ENCODE measurements around the gene PPT1. TPM values are rescaled to one million over a fixed set of nuclear protein-coding genes. Genes with fewer than 3 reads are reported as not detected.

PPT1 gene
- total and polyA plus RNA-seq, 4 donors, result 73.2 to 152 (median 125) TPM

DNA sequence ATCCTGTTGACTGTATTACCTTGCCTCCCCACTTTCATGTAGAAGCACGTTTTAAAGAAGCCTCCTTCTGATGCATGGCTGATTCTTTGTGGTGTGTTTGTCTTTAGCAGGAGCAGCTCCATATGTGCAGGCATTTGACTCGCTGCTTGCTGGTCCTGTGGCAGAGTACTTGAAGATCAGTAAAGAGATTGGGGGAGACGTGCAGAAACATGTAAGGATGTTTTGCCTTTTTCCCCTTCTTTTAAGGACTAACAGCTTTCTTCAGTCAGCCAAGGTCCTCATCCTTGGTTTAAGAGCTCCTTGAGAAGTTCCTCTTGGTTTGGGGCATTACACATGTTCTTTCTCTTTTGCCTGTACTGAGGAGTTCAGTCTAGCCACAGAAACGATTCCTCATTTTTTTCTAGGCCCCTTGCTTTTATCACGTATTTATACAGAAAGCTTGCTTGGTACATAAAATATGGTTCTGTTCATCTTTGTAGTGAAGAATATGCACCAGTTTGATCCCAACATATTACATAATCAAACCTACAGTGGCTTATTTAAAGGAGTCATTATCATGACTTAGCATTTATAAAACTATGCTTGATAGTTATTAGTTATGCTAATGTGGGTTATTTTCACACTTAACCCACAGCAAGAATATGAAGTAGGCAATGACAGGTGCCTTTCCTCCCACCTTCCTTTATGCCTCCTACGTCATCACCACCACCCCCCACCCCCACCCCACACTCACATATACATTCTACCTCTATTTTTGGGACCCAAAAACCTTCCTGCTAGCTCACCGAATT lies 36.9 kb downstream of the PPT1 start:
- 19 to 35% methylated on average over 7 of the region's 7 CpGs for WGBS, 2 donors
- Histone ChIP-seq H3K4me3 (no peak overlapping the region), H3K9me3 (ENCODE audit: control insufficient read depth in 4 of 4, insufficient read depth in 3 of 4, low read length in 3 of 4) (no peaks in the 10 kb centered on the region), H3K27ac (ENCODE audit: low read depth in 1 of 2, low read length in 1 of 2) (peak overlapping the region in 1 of 2 donors; percentile 87), H3K27me3 (ENCODE audit: control insufficient read depth in 3 of 3, insufficient read depth in 3 of 3, low read length in 2 of 3) (no peaks in the 10 kb centered on the region), H3K9ac (ENCODE audit: insufficient read depth in 1 of 2, low read length in 2 of 2) (no peak overlapping the region), H3K36me3 (ENCODE audit: control insufficient read depth in 4 of 4, insufficient read depth in 4 of 4, low read length in 4 of 4) (peaks cover 26 to 33% (median 31%) of the 10 kb centered on the region in 4 donors), H3K4me1 (ENCODE audit: control insufficient read depth in 5 of 5, insufficient read depth in 5 of 5, low read length in 5 of 5) (peaks cover 0 to 35% (median 3%) of the 10 kb centered on the region in 5 donors)
- ATAC-seq (ENCODE audit: insufficient read depth, low FRiP score) (no peak), DNase-seq (no peak)
- TF ChIP-seq, protein P1, sequence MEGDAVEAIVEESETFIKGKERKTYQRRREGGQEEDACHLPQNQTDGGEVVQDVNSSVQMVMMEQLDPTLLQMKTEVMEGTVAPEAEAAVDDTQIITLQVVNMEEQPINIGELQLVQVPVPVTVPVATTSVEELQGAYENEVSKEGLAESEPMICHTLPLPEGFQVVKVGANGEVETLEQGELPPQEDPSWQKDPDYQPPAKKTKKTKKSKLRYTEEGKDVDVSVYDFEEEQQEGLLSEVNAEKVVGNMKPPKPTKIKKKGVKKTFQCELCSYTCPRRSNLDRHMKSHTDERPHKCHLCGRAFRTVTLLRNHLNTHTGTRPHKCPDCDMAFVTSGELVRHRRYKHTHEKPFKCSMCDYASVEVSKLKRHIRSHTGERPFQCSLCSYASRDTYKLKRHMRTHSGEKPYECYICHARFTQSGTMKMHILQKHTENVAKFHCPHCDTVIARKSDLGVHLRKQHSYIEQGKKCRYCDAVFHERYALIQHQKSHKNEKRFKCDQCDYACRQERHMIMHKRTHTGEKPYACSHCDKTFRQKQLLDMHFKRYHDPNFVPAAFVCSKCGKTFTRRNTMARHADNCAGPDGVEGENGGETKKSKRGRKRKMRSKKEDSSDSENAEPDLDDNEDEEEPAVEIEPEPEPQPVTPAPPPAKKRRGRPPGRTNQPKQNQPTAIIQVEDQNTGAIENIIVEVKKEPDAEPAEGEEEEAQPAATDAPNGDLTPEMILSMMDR (IDR thresholded peaks at IDR 0.05; ENCODE audit: control extremely low read depth, extremely low read depth), result no peak

- TF ChIP-seq, protein P1 (IDR thresholded peaks at IDR 0.05; ENCODE audit: control extremely low read depth, extremely low read depth), result no peak
- no peaks in the 10 kb centered on the region for H3K9me3 ChIP-seq (ENCODE audit: control insufficient read depth in 4 of 4, insufficient read depth in 3 of 4, low read length in 3 of 4)
- 8 to 22% methylated on average over 4 of the region's 4 CpGs for WGBS, 2 donors
- no peak for DNase-seq
- no peaks in the 10 kb centered on the region for H3K27me3 ChIP-seq (ENCODE audit: control insufficient read depth in 3 of 3, insufficient read depth in 3 of 3, low read length in 2 of 3)
- H3K4me1 ChIP-seq (ENCODE audit: control insufficient read depth in 5 of 5, insufficient read depth in 5 of 5, low read length in 5 of 5), result peaks cover 0 to 35% (median 3%) of the 10 kb centered on the region in 5 donors
- H3K27ac ChIP-seq (ENCODE audit: low read depth in 1 of 2, low read length in 1 of 2), result peak overlapping the region; percentile 68 to 87
- H3K9ac ChIP-seq (ENCODE audit: insufficient read depth in 1 of 2, low read length in 2 of 2), result no peak overlapping the region
- H3K4me3 ChIP-seq, result no peak overlapping the region
- peak; percentile 38 for ATAC-seq (ENCODE audit: insufficient read depth, low FRiP score)
- peaks cover 20 to 26% (median 24%) of the 10 kb centered on the region in 4 donors for H3K36me3 ChIP-seq (ENCODE audit: control insufficient read depth in 4 of 4, insufficient read depth in 4 of 4, low read length in 4 of 4)
These were observed 37.6 kb downstream of the PPT1 start for GRCh38 chr1:40059338-40059959.

- DNase-seq, result no peak
- TF ChIP-seq, protein P1 (IDR thresholded peaks at IDR 0.05; ENCODE audit: control extremely low read depth, extremely low read depth), result no peak
- H3K4me1 ChIP-seq (ENCODE audit: control insufficient read depth in 5 of 5, insufficient read depth in 5 of 5, low read length in 5 of 5), result peaks cover 0 to 35% (median 3%) of the 10 kb centered on the region in 5 donors
- no peaks in the 10 kb centered on the region for H3K9me3 ChIP-seq (ENCODE audit: control insufficient read depth in 4 of 4, insufficient read depth in 3 of 4, low read length in 3 of 4)
- WGBS, 2 donors, result 66 to 67% methylated on average over 7 of the region's 7 CpGs
- no peak for ATAC-seq (ENCODE audit: insufficient read depth, low FRiP score)
- no peak overlapping the region for H3K9ac ChIP-seq (ENCODE audit: insufficient read depth in 1 of 2, low read length in 2 of 2)
- H3K36me3 ChIP-seq (ENCODE audit: control insufficient read depth in 4 of 4, insufficient read depth in 4 of 4, low read length in 4 of 4), result peaks cover 15 to 19% (median 17%) of the 10 kb centered on the region in 4 donors
- peak overlapping the region; percentile 68 to 74 for H3K27ac ChIP-seq (ENCODE audit: low read depth in 1 of 2, low read length in 1 of 2)
- H3K27me3 ChIP-seq (ENCODE audit: control insufficient read depth in 3 of 3, insufficient read depth in 3 of 3, low read length in 2 of 3), result no peaks in the 10 kb centered on the region
- no peak overlapping the region for H3K4me3 ChIP-seq
These were observed 38.4 kb downstream of the PPT1 start for GRCh38 chr1:40058453-40059337.

Data from lung (tissue), 12 donors.